ENCODE results near the gene CLNK. TPM values are rescaled to one million over a fixed set of nuclear protein-coding genes. Genes with fewer than 3 reads are reported as not detected.

Gene CLNK
- total and polyA plus RNA-seq, 2 of the 8 experiments (the other 6 are each of a cell fraction or from before 2014, with no cell fraction given), result not detected

GRCh38 chr4:10576236-10576635, 108.3 kb downstream of the CLNK start (continued):
- TF ChIP-seq GABPA (IDR thresholded peaks at IDR 0.05; ENCODE audit: borderline replicate concordance, insufficient read depth, low read length) (no peak), SAP30 (IDR thresholded peaks at IDR 0.05; ENCODE audit: insufficient read depth, insufficient replicate concordance, low read length) (no peak), MAFK (IDR thresholded peaks at IDR 0.05; ENCODE audit: low read depth, low read length) (no peak), E2F6 (IDR thresholded peaks at IDR 0.05) (no peak), NRF1 (IDR thresholded peaks at IDR 0.05; ENCODE audit: low read depth, low read length) (no peak), KDM1A (IDR thresholded peaks at IDR 0.05; ENCODE audit: borderline replicate concordance, low read length) (no peak)
